H1 (cell line): ENCODE data around the gene MMAB. TPM values are rescaled to one million over a fixed set of nuclear protein-coding genes. Genes with fewer than 3 reads are reported as not detected.

ENCODE experiments used
- CTCF ChIA-PET: fragments of 300-600 bp; sonication (Branson Sonifier 250); formaldehyde crosslinking; loops from one replicate; lab custom pipeline; 2021; ENCODE audit not compliant: partially characterized antibody; lab: Charles Lee
- POLR2A ChIA-PET: fragments of 300-600 bp; sonication (Branson Sonifier 250); formaldehyde crosslinking; loops from one replicate; lab custom pipeline; 2021; ENCODE audit warnings: inconsistent platforms; ENCODE audit not compliant: partially characterized antibody; lab: Charles Lee
- DNase-seq, 2 experiments: peaks; one replicate each; pipeline versions ENCODE4 v3.0.0 to v3.0.0-alpha.2; 2010 to 2022; ENCODE audit warnings: low spot score in 2 of 2, low read depth in 1 of 2, mixed read lengths in 1 of 2
- FAIRE-seq: peaks from 2 replicates; lab custom pipeline; 2011; peaks lifted over from hg19 to GRCh38; lab: Jason Lieb, UNC
- H2AFZ ChIP-seq: 2 replicates; pipeline ENCODE4 v1.8.1; 2012; ENCODE audit warnings: low read length, inconsistent platforms
- H2AK5ac ChIP-seq: 2 replicates; pipeline ENCODE4 v1.6.1; 2013; ENCODE audit warnings: low read depth, low read length
- H2BK120ac ChIP-seq: replicated peaks from 2 replicates; pipeline ENCODE3; 2013; ENCODE audit warnings: low read depth, low read length, inconsistent platforms
- H2BK12ac ChIP-seq: 2 replicates; pipeline ENCODE4 v1.6.1; 2013; ENCODE audit warnings: low read depth, low read length
- H2BK15ac ChIP-seq: 2 replicates; pipeline ENCODE4 v1.6.1; 2013; ENCODE audit warnings: low read length
- H2BK20ac ChIP-seq: 2 replicates; pipeline ENCODE4 v1.6.1; 2013; ENCODE audit warnings: low read length
- H2BK5ac ChIP-seq: 2 replicates; pipeline ENCODE4 v1.6.1; 2013; ENCODE audit warnings: low read depth, low read length
- H3K14ac ChIP-seq: 2 replicates; pipeline ENCODE4 v1.6.1; 2013; ENCODE audit warnings: inconsistent platforms; ENCODE audit not compliant: insufficient read length
- H3K18ac ChIP-seq: 2 replicates; pipeline ENCODE4 v1.6.1; 2013; ENCODE audit warnings: low read length; ENCODE audit errors: extremely low read depth
- H3K23ac ChIP-seq: 2 replicates; pipeline ENCODE4 v1.6.1; 2013; ENCODE audit warnings: inconsistent platforms; ENCODE audit not compliant: insufficient read length
- H3K23me2 ChIP-seq: 2 replicates; pipeline ENCODE4 v1.6.1; 2013; ENCODE audit warnings: low read depth, low read length
- H3K27ac ChIP-seq: 2 replicates; pipeline ENCODE4 v1.6.1; 2011; ENCODE audit warnings: low read depth, low read length, inconsistent platforms
- H3K27me3 ChIP-seq, 4 experiments: replicated peaks in 1 of 4; 1 replicate in 1 of 4; 2 replicates in 3 of 4; pipeline versions ENCODE4 v1.6.1 to v1.8.1; 2011 to 2013; ENCODE audit warnings: low read length in 3 of 4, mild to moderate bottlenecking in 3 of 4, inconsistent platforms in 2 of 4, mixed read lengths in 2 of 4, moderate library complexity in 1 of 4; ENCODE audit not compliant: control insufficient read depth in 3 of 4, insufficient read depth in 3 of 4; ENCODE audit errors: extremely low read depth in 1 of 4
- H3K36me3 ChIP-seq, 4 experiments: 2 replicates each; pipeline versions ENCODE4 v1.6.1 to v1.8.1; 2011 to 2013; ENCODE audit warnings: mild to moderate bottlenecking in 4 of 4, low read length in 3 of 4, moderate library complexity in 2 of 4, control low read depth in 1 of 4, inconsistent platforms in 1 of 4; ENCODE audit not compliant: insufficient read depth in 4 of 4, control insufficient read depth in 2 of 4
- H3K4ac ChIP-seq: replicated peaks from 2 replicates; pipeline ENCODE3; 2013; ENCODE audit warnings: low read length, low read depth, mixed read lengths, inconsistent platforms; ENCODE audit not compliant: insufficient read length
- H3K4me1 ChIP-seq, 4 experiments: replicated peaks in 1 of 4; 1 replicate in 1 of 4; 2 replicates in 3 of 4; pipeline versions ENCODE4 v1.6.1 to v1.8.1; 2011 to 2013; ENCODE audit warnings: low read length in 3 of 4, inconsistent platforms in 2 of 4, mixed read lengths in 1 of 4; ENCODE audit not compliant: insufficient read depth in 4 of 4, control insufficient read depth in 3 of 4
- H3K4me2 ChIP-seq, 2 experiments: 2 replicates each; pipeline versions ENCODE4 v1.6.1 to v1.8.1; 2011 to 2013; ENCODE audit warnings: low read depth in 2 of 2, low read length in 2 of 2, control low read depth in 1 of 2, inconsistent platforms in 1 of 2, mild to moderate bottlenecking in 1 of 2; ENCODE audit not compliant: insufficient read depth in 1 of 2
- H3K4me3 ChIP-seq, 4 experiments: fragments of 200-600, 300-600 bp in 1 of 4; sonication (generic), shearing (Covaris generic), sonication (Bioruptor Twin) in 1 of 4; 2 replicates each; pipeline versions ENCODE4 v1.5.1 to v1.8.1; 2011 to 2016; ENCODE audit warnings: low read length in 4 of 4, low read depth in 3 of 4, control low read depth in 2 of 4, inconsistent platforms in 2 of 4, mild to moderate bottlenecking in 2 of 4, mixed read lengths in 1 of 4, moderate library complexity in 1 of 4; ENCODE audit not compliant: insufficient read depth in 2 of 4; ENCODE audit errors: extremely low read depth in 1 of 4
- H3K56ac ChIP-seq: replicated peaks from 2 replicates; pipeline ENCODE3; 2013; ENCODE audit warnings: low read depth, mild to moderate bottlenecking, mixed read lengths, low read length, inconsistent platforms; ENCODE audit not compliant: insufficient read length
- H3K79me1 ChIP-seq: 2 replicates; pipeline ENCODE4 v1.6.1; 2013; ENCODE audit warnings: low read depth, low read length, control low read depth
- H3K79me2 ChIP-seq, 2 experiments: 2 replicates each; pipeline versions ENCODE4 v1.6.1 to v1.8.1; 2012 to 2013; ENCODE audit warnings: low read length in 2 of 2, mild to moderate bottlenecking in 2 of 2, inconsistent platforms in 1 of 2; ENCODE audit not compliant: insufficient read depth in 2 of 2, control insufficient read depth in 1 of 2
- H3K9ac ChIP-seq, 4 experiments: replicated peaks in 1 of 4; 1 replicate in 1 of 4; 2 replicates in 3 of 4; pipeline versions ENCODE4 v1.6.1 to v1.8.1; 2011 to 2013; ENCODE audit warnings: low read depth in 3 of 4, low read length in 3 of 4, control low read depth in 2 of 4, mild to moderate bottlenecking in 2 of 4, moderate library complexity in 2 of 4, inconsistent platforms in 1 of 4; ENCODE audit errors: extremely low read depth in 1 of 4
- H3K9me3 ChIP-seq, 2 experiments: 2 replicates each; pipeline versions ENCODE4 v1.6.1 to v1.8.1; 2012 to 2013; ENCODE audit warnings: mild to moderate bottlenecking in 2 of 2, moderate library complexity in 2 of 2, control low read depth in 1 of 2, inconsistent platforms in 1 of 2, low read depth in 1 of 2, low read length in 1 of 2, mixed read lengths in 1 of 2; ENCODE audit not compliant: insufficient read depth in 2 of 2
- H4K20me1 ChIP-seq, 2 experiments: replicated peaks in 1 of 2; 2 replicates each; pipeline versions ENCODE3 to v1.8.1; 2011 to 2013; ENCODE audit warnings: inconsistent platforms in 2 of 2, low read length in 2 of 2, mild to moderate bottlenecking in 1 of 2; ENCODE audit not compliant: insufficient read depth in 2 of 2, control insufficient read depth in 1 of 2
- H4K5ac ChIP-seq: 2 replicates; pipeline ENCODE4 v1.6.1; 2013; ENCODE audit warnings: low read length, low read depth, mixed read lengths, inconsistent platforms; ENCODE audit not compliant: insufficient read length
- H4K8ac ChIP-seq: 2 replicates; pipeline ENCODE4 v1.8.0; 2013; ENCODE audit warnings: mild to moderate bottlenecking, moderate library complexity, low read length, inconsistent platforms; ENCODE audit not compliant: insufficient read depth; ENCODE audit errors: extremely low read depth
- H4K91ac ChIP-seq: replicated peaks from 2 replicates; pipeline ENCODE3; 2013; ENCODE audit warnings: low read length, mixed read lengths, inconsistent platforms; ENCODE audit not compliant: insufficient read length
- BACH1 ChIP-seq: IDR thresholded peaks from 2 replicates; pipeline ENCODE4 v1.6.1; 2012; ENCODE audit warnings: low read length, improper control_type of control experiment
- SP1 ChIP-seq: IDR thresholded peaks from 2 replicates; pipeline ENCODE4 v1.6.1; 2011; ENCODE audit warnings: low read depth, low read length
- WGBS, 2 experiments: shearing (Covaris generic) in 1 of 2; methylation state at CpG; one replicate each; pipeline versions ENCODE4 v1.1.6 to v1.1.7; 2013 to 2015; ENCODE audit warnings: low lambda C conversion rate in 2 of 2, mixed read lengths in 2 of 2, inconsistent platforms in 1 of 2, low coverage in 1 of 2, missing lambda C conversion rate in 1 of 2; ENCODE audit not compliant: insufficient replicate concordance in 2 of 2, insufficient coverage in 1 of 2, insufficient read length in 1 of 2; ENCODE audit errors: extremely low coverage in 1 of 2, missing lambda C conversion rate in 1 of 2; 5-methylcytosine and 5-hydroxymethylcytosine counted together
- polyA plus RNA-seq, 7 experiments: library from polyadenylated mRNA; depleted of rRNA in 3 of 7; stranded (reverse) in 5 of 7; unstranded in 2 of 7; fragments of >200 nt in 5 of 7; fragments of 200-250 nt in 2 of 7; gene quantifications; 1 replicate in 5 of 7; 2 replicates in 1 of 7; 4 replicates in 1 of 7; pipeline versions ENCODE4 v1.2.1 to v1.2.3, GENCODE V29; 2011 to 2013; ENCODE audit warnings: missing spikeins in 2 of 7, mixed read lengths in 2 of 7
- total RNA-seq: library from RNA; stranded (reverse); fragmentation: NEBNext Ultra II Directional; extraction: Animal tissue kit (Norgen Biotek cat#: 25700); gene quantifications from 2 replicates; pipeline ENCODE4 v1.2.1, GENCODE V29; 2021

MMAB gene
- total and polyA plus RNA-seq, 2 of the 8 experiments (the other 6 are each of a cell fraction or from before 2014, with no cell fraction given), result 12.9 to 18.5 TPM

DNA sequence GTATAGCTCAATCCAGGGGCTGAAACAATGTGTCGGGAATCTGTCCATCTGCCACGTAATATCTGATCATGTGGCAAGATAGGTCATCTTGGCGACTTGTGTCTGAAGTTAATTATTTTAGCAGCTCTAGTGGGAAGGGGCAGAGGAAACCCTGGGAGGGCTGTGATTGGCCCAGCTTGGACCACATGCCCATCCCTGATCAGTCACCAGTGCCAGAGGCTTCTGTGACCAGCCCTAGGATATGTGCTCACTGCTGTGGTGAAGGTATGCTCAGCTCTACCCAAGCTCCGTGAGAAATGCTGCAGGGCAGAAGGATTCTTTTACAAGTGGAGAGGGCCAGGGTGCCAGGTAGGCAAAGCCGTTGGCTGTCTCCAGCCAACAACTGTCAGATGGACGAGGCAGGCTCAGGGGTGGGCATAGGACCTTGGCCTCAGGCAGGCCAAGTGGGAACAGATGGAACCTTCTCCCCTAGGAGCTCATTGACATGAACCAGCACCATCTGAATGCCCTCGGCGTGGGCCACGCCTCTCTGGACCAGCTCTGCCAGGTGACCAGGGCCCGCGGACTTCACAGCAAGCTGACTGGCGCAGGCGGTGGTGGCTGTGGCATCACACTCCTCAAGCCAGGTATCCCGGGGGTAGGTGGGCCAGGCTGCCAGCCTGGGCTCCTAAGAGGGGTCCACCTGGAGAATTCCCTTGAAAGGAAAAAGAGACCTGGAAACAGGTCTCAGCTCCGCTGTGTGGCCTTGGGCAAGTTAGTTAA, 21.4 kb upstream of the MMAB start:
- CTCF ChIA-PET, result interaction anchor here (0.6 to 11.3 kb wide), 9 partner anchors 9 to 211 kb away, joined by 3 to 163 read pairs (median 4); no protein-coding TSS in a partner anchor
- H3K4me3 ChIP-seq, result no peak overlapping the region
- no peak overlapping the region for H2BK120ac ChIP-seq
- no peak overlapping the region for H3K56ac ChIP-seq
- H4K5ac ChIP-seq, result no peak overlapping the region
- no peak overlapping the region for H3K14ac ChIP-seq
- no peaks in the 10 kb centered on the region for H3K23me2 ChIP-seq
- H2BK20ac ChIP-seq, result no peak overlapping the region
- DNase-seq (no peak), FAIRE-seq (no peak)
- H3K23ac ChIP-seq, result no peak overlapping the region
- POLR2A ChIA-PET, result interaction anchor here (1.2 kb wide), 1 partner anchor 32 kb away, joined by 3 read pairs; no protein-coding TSS in a partner anchor
- H4K20me1 ChIP-seq, result peaks cover 0 to 4% of the 10 kb centered on the region in 2 experiments
- no peaks in the 10 kb centered on the region for H3K9me3 ChIP-seq
- no peak overlapping the region for H3K27ac ChIP-seq
- H2AFZ ChIP-seq, result no peak overlapping the region
- H4K91ac ChIP-seq, result no peak overlapping the region
- no peak overlapping the region for H3K18ac ChIP-seq
- no peak overlapping the region for H2BK15ac ChIP-seq
- H3K79me1 ChIP-seq, result no peaks in the 10 kb centered on the region
- peaks cover 0 to 15% (median 0%) of the 10 kb centered on the region in 4 experiments; a peak in 4 of 8 replicates for H3K36me3 ChIP-seq
- no peaks in the 10 kb centered on the region for H3K27me3 ChIP-seq
- 87% methylated on average over 11 of the region's 15 CpGs; no CpG with 5 or more reads in 1 of the 2 experiments for WGBS, 2 experiments
- no peak overlapping the region for H4K8ac ChIP-seq
- no peak overlapping the region for H2BK5ac ChIP-seq
- no peak overlapping the region for H3K4ac ChIP-seq
- no peak overlapping the region for H2AK5ac ChIP-seq
- no peak overlapping the region for H3K9ac ChIP-seq
- H3K4me2 ChIP-seq, result no peak overlapping the region
- H3K79me2 ChIP-seq, result no peaks in the 10 kb centered on the region
- no peak overlapping the region for H2BK12ac ChIP-seq
- peaks cover 0 to 7% (median 2%) of the 10 kb centered on the region in 4 experiments; a peak in 4 of 7 replicates for H3K4me1 ChIP-seq
- TF ChIP-seq BACH1 (no peak), SP1 (no peak)
